Astrocyte (in vitro differentiated cells and primary cell): ENCODE measurements around the gene AFF2.

ENCODE experiments used
- CTCF ChIP-seq: IDR thresholded peaks from 2 replicates; pipeline ENCODE4 v1.5.1; 2011; ENCODE audit warnings: low read depth, mild to moderate bottlenecking, inconsistent platforms, low read length, moderate library complexity; ENCODE audit not compliant: insufficient read depth
- EZH2 ChIP-seq: IDR thresholded peaks from 2 replicates; pipeline ENCODE4 v1.6.1; 2012; ENCODE audit warnings: mild to moderate bottlenecking, low read length, inconsistent platforms; ENCODE audit not compliant: insufficient read depth

DNA sequence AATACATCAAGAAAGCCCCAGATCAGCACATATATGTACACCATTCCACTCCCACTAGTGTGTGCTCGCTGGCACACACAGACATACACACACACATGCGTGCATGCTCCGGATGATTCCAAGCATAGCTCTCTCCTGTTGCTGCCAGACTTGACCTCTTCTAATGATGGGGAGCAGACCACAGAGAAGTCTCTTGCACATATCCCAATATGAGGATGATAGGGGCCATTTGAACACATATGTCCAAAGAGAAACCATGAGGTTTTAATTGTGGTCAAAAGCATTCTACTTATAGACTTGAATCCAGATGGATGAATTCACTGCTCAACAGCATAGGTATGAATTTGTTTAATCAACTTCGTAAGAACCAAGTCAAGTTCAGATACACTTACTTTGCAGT is 214.9 kb downstream of the AFF2 start:
- TF ChIP-seq CTCF (no peak), EZH2 (no peak)
